HG03097 (cell line): Measurements from ENCODE around the gene FGF2.
"Not testable (repeated sequence)": the region's sequence is repeated elsewhere in the genome, so short reads cannot be mapped to it uniquely, and the experiment has no call there.

Experiments used
- ATAC-seq: cut with Tn5 transposase; IDR thresholded peaks from one replicate; pipeline ENCODE4 v1.9.1; 2021; ENCODE audit not compliant: unreplicated experiment, low FRiP score

FGF2 gene

GRCh38 chr4:122914938-122915337 is 88.3 kb downstream of the FGF2 start:
- ATAC-seq = no peak

- no peak for ATAC-seq
Observed at GRCh38 chr4:122917731-122918130, 91.1 kb downstream of the FGF2 start.

GRCh38 chr4:122920473-122920872 is 93.8 kb downstream of the FGF2 start:
- no peak for ATAC-seq

- no peak for ATAC-seq
Observed at GRCh38 chr4:122921300-122921699, 94.7 kb downstream of the FGF2 start.

- ATAC-seq = peak; percentile 80
Observed at GRCh38 chr4:122921971-122922876, 95.6 kb downstream of the FGF2 start, which contains the start of gene NUDT6. Gene NUDT6, minus strand, starts transcription at chr4:122922597. Its CDS starts 25 bp downstream, at chr4:122922572.

- ATAC-seq = peak; percentile 95
Observed at GRCh38 chr4:122922877-122923511, 96.4 kb downstream of the FGF2 start.

GRCh38 chr4:122928930-122929329 is 102.3 kb downstream of the FGF2 start:
- no peak for ATAC-seq

GRCh38 chr4:122930862-122931261 is 104.2 kb downstream of the FGF2 start:
- no peak for ATAC-seq

- ATAC-seq = no peak
Observed at GRCh38 chr4:122932763-122933162, 106.1 kb downstream of the FGF2 start.

- not testable (repeated sequence) for ATAC-seq
Observed at GRCh38 chr4:122945136-122945535, 118.5 kb downstream of the FGF2 start.

GRCh38 chr4:122946142-122946541 is 119.5 kb downstream of the FGF2 start:
- ATAC-seq = no peak
